SIG-M5 (cell line): Measurements from ENCODE around the gene SMPX.

Experiments used
- DNase-seq: peaks from one replicate; lab custom pipeline; 2025; lab: John Stamatoyannopoulos, UW

The SMPX gene

DNA sequence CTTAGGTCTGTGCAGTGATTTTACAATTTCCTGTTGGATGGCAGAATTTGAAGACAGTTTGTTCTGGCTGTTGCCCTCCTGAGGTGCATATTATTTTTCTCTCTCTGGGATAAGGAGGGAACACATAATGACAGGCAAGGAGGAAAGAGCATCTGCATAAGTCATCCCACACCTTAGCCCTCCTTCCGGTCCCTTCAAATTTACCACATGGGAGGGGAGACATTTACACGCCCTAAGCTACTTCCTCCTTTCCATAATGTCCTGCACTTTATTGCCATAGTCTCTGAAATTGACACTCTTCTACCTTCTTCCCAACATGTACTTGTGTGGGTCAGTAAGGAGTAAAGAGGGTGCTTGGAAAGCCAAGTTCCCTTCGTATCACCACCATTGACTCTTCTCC is 13.9 kb downstream of the SMPX start:
- no peak for DNase-seq

DNA sequence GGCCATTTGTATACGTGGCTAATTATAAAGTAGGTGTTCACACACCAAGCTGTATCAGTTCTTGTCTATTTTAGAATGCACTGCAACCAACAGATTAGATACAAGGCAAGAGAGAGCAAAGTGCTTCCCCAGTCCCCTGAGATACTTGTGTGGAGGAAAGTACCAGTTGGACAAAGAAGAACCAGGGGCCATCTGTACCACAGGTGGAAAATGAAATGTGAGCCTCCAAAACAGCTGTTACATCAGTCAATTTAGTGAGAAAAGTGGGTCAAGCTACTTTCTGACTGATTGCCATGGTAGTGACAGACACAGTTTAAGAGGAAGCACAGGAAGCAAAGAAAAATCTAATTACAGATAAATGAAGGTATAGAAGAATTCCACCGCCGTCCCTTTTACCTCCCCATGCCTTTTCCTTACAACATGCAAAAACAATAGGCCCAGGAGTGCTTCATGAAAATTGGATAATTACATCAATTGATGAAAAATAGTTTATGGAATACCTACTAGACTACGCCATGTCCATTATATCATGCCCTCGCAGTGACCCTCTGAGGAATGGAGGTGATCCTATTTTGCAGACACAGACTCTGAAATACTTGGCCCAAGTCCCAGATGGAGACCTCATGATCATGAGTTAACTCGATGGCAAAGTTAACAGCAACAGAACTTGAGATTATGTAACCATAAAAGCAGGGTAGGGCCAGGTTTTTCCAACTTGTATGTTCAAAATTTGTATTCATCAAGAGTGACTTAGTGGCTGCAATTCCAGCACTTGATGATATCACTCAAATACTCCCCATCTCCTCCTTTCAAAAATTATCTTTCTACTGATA is 15.8 kb downstream of the SMPX start:
- no peak for DNase-seq

DNA sequence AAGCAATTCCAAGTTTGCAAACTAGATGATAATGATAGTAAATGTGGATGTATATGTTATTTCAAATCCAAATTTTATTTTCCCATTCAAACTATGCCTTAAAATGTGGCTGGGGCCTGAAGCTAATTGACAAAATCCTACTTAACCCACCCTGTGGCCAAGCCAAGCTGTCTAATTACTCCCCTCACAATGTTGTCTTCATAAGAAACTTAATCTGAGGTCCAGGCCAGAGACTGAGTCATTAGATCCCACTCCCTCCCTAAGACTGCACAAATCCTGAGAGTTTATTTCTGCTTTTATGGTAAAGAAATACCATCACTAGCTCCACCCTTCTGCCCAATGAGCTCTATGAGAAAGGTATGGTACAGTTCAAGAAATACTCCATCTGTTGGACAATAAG is 16.6 kb downstream of the SMPX start:
- no peak for DNase-seq

DNA sequence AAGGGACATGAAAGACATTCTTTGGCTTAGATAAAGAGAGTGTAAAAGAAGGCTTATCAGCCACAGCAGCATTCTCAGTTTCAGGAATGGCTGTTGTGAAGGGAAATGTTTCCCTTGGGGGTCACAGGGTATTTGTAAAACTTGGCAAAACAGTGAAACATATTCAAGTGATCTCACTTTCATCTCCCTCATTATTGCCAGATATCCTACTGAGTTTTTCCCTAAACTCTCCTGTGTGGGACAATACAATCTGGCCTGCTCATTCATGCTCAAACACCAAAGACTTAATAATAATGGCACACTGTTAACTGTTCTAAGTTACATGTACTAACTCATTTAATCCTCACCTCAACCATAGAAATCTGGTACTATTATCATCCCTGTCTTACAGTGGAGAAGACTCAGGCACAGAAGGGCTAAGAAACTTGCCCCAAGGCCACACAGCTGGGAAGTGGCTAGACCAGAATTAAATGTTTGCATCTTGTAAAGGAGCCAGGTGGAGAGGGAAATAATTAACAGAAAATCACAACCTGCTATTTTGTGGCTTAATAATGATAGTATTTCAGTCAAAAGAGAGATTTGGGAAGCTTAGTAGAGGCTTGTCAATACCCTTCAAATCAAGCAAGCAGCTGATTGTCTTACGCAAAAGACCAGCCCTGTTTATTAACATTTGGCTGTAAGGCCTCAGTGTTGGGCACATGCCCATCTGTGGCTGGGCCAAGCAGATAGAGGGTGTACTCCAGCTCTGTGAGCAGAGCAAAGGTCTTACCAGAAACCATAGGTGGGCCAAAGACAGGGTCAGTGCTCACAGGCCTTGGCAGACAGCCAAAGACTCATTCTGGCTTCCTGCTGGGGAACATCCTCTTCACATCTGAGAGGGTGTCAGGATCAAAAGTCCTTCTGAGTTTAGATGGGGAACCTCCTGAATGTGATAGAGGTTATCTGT is 17.3 kb downstream of the SMPX start:
- DNase-seq: no peak

DNA sequence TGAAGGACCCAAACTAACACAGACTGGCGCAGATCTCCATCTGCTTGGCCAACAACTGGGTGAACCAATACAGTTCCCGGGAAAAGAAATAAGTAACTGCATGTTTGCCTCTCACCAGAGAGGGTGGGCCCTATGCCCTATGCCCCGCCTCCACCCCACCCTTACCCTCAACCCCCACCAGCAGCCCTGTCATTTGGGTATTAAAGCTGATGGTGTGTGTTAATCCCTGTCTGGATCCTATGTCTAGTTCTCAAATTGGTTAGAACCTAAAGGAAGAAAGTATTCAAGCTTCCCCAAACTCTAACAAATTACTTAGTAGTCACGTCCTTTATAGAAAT is 19.0 kb downstream of the SMPX start:
- DNase-seq: no peak

DNA sequence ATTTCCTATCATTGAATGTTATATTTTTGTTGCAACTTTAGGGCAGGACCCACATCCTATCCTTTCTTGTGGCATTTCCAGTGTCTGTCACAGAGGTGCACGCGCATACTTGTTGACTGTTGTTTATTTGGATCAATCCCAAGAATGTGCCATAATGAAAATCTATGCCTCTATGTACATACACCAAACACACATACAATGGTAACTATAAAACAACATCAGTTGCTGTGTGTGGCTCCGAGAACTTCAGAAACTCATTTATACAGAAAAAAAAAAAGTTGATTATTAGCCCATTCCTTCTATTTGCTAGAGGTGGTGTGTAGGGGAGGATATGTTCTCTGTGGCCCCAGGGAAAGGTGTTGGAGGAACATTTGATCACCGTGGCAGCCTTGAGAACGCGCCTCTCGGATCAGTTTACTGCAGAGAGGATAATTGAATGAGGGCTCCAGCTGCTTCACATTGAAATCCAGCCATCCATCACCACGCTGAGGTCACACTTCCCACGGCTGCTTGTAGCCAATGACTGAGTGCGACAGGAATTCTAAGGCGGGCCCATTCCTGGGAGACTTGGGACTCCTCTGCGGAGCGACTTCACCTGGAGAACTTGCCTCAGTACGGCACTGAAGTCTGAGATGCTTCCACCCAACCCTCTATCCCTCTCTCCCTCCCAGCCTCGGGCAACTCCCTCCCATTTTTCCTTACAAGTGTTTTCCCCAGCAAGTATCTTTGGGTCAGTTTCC is 19.5 kb downstream of the SMPX start:
- DNase-seq: no peak

DNA sequence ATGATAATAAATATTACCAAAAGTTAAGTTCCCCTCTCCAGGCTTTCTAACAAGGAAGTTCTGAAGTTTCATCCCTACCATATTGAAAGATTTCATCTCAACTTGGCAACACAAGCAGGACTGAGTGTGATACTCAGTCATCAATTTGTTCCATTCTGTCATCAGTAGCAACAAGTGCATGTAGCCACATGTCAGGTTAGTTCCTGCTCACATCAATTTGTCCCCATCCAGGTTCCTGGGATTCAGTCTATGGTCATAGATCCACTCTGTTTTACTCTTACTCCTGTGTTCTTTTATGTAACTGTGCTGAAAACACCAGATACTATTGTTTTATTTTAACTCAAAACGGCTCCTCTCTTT is 22.2 kb downstream of the SMPX start:
- no peak for DNase-seq

DNA sequence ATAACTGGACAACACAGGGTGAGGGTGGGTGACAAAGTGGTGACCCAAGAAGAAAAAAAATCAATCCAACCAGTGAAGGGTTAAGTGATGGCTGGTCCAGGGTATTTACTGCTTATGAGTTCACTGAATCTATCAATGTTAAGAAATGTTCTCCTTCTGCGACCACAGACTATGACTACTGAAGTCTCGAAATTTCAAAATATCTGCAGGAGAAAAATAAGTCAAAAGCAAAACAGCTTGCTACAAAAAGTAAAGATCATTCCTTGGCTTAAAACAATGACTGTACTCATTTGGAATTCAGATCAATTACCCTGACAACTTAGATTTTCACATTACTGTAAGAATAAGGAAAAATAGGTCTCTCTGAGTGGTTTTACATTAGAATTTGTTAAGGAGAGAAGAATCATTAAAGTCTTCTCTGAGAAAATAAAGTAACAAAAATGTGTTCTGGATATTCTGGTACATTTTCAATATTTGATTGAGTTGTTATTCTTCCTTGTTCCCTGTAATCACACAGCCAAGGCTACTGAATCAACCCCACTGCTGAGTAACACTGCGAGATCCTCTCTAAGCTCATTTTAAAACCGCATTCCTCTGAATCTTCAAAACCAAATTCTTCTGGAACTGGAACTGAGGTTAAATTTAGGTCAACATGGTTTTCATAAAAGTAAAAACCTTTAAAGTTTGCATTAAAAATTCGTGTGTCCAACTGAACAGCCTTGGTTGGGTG is 22.7 kb downstream of the SMPX start:
- no peak for DNase-seq

DNA sequence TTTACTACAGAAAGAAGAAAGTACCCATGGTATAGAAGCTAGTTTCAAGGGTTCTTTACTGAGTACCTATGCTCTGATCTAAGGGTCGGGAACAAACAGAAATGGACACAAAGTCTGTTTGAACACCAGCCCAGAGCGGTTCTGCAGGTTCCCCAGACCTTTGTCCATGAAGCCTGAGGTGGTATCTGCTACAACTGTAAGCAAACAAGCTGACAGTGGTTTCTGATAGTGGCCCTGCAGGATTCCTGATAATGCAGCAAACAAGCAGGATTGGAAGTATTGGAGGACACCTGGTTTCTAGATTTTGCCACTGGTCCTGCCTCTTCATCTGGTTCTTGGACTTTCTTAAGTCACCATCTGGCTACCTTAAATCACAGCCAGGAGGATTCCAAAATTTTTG is 23.7 kb downstream of the SMPX start:
- DNase-seq: no peak

DNA sequence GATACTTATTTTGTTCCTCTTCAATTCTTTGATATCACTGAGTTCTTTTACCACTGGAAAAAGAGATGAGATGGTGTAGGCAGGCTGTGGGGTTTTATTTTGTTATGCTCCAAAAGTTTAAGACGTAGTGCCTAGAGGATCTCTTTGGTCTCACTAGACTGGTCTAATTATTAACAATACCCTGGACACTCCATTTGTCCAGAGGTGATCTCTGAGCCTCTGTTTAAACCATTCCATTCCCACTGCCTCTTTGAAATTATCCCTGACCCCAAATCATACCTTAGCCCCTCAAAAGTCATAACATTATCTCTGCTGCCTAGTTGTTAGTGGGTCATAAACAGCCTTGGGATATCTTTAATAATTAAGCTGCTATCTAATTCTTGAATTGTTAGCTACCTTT is 24.2 kb downstream of the SMPX start:
- no peak for DNase-seq

DNA sequence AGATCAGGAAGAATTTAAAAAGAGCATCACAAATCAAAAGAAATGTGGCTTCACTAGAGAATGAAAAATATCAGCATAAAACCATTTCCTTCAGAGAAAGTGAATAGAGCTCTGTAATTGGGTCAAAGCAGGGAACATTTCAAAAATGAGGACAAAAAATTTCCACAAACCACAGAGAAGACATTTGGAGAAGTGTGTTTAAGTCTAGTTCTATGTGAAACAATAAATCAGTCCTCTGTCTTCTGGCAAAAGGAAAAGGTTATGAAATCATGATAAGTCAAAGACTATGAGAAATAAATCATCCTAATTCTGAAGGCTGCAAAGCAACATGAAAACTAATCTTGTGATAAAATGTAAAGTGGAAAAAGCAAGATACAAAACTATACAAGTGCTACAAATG is 27.9 kb downstream of the SMPX start:
- DNase-seq: no peak

DNA sequence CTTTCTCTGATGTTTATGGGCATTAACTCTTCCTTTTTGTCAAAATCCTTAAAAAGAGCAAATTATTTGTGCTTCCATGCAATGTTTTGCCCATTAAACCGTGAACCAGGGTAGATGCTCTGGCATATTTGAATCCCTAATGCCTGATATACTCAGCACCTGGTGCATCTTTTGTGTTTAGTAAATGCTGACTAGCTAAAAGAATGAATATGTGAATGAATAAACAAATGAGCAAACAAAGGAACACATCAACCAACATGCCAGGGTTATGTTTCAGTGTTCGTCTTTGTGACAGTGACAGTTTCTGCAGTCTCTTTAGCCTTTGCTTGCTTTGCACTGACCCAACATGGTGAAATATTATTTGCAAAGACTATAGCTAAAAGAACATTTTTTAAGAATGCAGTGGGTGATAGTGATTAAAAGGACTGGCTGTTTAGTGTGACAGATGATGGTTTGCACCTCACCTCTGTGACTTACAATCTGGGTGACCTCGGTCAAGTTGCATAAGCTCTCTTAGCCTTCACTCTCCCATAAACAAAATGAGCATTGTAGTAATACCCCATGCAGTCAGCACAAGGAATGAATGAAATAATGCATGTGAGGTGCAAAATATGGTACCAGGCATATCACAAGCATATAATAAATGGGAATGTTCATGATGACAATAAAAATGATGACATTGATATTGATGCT is 29.5 kb downstream of the SMPX start:
- DNase-seq: no peak

DNA sequence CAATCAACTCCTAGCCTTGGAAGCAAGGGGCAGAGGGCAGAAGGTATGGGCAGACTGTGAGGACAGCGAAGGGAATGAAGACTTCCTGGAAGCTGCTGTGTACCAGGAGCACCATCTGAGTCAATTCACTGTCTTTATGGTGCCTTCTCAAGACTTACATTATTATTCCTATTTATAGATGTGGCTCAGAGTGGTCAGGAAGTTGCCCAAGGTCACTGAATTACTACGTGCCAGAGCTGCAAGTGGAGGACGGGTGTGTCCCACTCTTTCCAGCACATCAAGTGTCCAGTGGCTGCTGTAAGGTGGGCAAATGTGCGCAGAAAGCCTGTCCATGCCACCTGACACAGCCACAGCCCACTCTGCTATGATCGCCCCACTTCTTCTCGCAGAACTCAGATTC is 32.0 kb downstream of the SMPX start:
- no peak for DNase-seq

DNA sequence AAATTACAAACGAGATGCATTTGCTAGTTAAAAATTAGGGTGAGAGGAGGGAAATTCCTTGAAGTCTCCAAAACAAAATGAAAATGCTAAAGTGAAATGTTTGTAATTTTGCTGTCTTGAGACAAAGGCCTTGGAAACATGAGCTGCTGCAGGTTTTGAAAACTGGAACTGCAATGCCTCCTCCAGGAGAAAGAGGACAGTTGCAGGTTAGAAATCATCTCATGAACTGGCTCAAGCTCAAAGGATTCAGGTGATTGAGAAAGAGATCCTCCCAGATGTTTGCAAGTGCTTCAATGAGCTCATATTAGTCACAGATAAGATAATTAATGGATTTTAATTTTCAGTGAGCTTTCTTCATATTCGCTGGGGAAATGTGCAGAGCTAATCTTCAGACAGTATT is 32.4 kb downstream of the SMPX start:
- no peak for DNase-seq

DNA sequence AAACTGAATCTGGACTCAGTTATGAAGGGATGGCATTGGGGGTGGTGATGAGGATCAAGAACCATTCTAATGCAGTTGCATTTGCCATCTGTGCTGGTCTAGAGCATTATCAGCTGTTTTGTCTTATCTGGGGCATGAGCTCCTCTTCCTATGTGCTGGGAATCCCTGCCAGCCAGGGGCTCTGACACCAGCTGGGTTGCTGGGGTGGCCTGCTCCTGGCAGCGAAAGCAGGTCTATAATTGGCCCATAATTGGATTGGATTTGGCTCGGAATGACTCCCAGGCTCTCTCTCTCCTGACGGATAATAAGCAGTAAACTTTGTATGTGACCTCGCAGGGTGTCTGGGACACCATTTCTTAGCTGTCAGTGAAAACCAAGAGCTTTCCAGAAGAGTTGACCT is 34.1 kb downstream of the SMPX start:
- DNase-seq: no peak

DNA sequence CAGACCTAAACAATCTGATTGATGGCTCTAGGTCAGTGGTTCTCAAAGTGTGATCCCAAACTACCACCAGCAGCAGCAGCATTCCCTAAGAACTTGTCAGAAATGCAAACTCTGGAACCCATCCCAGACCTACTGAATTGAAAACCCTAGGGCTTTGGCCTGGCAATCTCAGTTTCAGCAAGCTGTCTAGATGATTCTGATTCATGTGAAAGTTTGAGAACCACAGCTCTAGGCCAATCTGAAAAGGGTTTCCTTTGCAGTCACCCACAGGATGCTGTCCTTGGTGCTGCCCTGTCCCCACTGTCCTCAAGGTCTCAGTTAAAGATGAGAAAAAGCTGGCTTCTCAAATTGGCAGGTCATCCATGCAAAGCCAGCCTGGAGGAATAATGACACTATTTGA is 34.8 kb downstream of the SMPX start:
- no peak for DNase-seq

DNA sequence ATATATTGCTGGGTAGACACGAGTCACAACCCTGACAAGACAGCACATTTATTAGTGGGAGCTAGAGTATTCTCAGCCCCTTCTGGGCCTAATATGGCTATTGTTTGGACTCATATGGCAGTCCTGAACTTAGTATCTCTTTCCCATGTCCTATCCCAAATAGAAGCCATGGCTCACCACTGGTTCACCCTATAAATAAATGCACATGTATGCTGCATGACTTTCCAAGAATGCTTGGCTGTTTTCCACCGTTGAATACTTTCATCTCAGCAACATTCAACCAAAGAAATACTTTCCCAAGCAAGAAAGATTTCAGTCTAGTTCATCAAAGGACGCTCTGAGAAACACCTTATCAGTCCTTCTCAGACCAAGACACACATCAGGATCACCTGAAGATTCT is 36.7 kb downstream of the SMPX start:
- DNase-seq: no peak

DNA sequence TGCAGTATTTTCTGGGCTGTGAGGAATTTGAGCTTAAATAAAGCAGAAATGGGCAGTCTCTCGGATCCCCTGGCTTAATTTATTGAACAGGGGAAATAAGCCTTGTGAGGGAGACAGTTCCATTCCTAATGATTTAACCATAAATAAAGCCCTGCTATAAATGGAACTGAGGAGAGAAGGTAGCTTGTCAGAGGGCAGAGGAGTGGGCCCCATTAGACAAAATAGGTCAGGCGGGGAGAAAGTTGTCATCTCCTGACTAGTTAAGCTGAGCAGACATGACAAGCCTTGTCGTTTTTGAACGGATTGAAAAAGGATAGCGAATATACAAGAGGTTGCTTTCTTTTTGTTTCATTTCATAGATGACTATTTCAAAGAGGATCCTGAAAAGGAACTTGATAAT is 39.3 kb downstream of the SMPX start:
- DNase-seq: no peak

DNA sequence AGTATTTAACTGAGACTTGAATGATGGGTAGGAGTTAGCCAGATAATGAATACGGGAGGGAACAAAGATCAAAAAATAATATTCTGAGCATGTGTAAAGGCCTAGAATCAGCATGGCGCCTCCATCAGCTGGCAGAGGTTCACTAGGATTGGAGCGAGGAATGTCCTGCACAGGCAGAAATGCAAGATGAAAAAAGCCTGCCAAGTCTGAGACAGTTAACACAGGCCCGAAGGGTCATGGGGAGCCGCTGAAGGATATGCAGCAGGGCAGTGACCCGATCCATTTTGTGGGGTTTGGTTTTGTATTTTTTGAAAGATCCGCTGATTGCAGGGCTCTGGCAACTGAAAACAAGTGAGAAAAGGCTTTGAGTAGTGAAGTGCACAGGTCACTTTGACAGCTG is 40.1 kb downstream of the SMPX start:
- DNase-seq: no peak

DNA sequence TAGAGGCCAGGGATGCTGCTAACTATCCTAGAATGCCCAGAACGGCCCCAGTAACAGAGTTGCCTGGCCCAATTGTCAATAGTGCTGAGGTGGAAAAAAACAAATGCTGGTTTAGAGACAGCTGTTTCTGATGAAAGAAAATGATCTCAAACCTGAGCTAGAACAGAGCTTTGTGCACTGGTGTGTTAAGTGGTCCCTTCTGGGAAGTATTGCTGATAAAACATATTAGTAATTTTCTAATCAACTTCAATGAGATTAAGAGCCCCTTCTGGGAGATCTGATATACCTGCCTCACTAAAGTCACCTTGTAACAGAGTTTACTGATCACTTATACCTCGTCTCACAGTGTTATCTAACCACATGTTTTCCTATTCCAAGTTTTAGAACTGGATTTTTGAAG is 42.1 kb downstream of the SMPX start:
- no peak for DNase-seq

DNA sequence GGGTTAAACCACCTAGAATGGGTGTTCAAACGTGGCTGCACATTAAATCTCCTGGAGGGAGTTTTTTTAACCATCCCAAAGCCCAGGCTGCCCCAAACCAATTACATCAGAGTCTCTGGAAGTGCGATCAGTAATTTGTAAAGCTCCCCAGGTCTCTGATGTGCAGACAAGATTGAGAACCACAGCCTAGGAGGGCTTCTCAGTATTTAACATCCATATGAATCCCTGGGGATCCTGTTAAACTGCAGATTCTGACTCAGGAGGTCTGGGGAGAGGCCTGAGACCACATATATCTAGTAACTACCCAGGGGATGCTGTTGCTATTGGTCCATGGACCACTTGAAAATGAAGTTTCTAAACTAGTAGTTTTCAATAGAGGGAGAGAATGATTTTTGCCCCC is 42.6 kb downstream of the SMPX start:
- DNase-seq: no peak

DNA sequence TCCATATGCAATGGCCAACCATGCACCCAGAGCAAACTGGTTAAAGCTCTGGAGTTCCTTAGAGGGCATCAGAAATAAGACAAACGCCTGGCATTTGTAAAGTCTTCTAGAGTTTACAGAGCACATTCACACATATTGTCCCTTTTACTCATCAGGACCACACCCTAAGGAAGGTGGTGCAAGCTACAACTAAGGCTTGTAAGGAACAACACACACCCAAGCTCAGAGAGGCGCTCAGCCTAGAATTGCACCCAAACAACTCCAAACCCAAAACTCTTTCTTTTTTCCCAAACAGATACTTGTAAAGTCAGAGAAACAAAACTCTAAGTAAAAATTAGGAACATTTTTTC is 46.1 kb downstream of the SMPX start:
- no peak for DNase-seq
